ENCODE results near the gene FGF4.

The FGF4 gene, protein sequence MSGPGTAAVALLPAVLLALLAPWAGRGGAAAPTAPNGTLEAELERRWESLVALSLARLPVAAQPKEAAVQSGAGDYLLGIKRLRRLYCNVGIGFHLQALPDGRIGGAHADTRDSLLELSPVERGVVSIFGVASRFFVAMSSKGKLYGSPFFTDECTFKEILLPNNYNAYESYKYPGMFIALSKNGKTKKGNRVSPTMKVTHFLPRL

DNA sequence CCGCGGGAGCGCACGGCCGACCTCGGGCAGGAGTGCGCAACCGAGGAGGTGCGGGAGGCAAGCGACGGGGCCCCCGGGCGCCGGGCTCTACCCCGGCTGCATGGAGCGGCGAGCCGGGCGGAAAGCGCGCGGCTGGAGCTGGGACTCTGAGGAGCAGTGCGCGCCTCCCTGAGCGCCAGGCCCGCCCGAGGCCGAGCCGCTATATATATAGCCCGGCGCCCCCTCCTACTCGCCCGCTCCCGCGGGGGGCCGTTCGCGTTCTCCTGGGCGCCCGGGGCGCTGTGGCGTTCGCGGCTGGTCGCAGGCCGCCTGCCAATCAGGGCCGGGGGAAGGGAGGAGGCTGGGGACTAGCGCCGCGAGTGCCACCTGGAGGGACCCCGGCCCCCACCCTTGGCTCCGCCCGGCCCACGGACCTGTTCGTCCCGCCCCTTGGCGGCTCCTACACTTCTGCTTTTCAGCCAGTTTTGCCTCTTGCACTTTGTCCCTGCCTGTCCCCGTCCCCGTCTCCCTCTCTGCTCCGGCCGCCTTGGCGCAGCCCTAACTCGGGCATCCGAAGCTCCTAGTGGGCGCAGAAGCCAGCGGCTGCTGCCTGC, at the start of gene FGF4:
Gene FGF4, minus strand, starts transcription at position 179 of the 593 bp plus-strand sequence. CDS start 257 bp downstream, outside the sequence.
- H3K27ac ChIP-seq, result no peak within 1 kb of the TSS
- TF ChIP-seq, protein P1, sequence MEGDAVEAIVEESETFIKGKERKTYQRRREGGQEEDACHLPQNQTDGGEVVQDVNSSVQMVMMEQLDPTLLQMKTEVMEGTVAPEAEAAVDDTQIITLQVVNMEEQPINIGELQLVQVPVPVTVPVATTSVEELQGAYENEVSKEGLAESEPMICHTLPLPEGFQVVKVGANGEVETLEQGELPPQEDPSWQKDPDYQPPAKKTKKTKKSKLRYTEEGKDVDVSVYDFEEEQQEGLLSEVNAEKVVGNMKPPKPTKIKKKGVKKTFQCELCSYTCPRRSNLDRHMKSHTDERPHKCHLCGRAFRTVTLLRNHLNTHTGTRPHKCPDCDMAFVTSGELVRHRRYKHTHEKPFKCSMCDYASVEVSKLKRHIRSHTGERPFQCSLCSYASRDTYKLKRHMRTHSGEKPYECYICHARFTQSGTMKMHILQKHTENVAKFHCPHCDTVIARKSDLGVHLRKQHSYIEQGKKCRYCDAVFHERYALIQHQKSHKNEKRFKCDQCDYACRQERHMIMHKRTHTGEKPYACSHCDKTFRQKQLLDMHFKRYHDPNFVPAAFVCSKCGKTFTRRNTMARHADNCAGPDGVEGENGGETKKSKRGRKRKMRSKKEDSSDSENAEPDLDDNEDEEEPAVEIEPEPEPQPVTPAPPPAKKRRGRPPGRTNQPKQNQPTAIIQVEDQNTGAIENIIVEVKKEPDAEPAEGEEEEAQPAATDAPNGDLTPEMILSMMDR (conservative IDR thresholded peaks at IDR 0.05), result no peak
- no peak for TF ChIP-seq ZFX (IDR thresholded peaks at IDR 0.05)

DNA sequence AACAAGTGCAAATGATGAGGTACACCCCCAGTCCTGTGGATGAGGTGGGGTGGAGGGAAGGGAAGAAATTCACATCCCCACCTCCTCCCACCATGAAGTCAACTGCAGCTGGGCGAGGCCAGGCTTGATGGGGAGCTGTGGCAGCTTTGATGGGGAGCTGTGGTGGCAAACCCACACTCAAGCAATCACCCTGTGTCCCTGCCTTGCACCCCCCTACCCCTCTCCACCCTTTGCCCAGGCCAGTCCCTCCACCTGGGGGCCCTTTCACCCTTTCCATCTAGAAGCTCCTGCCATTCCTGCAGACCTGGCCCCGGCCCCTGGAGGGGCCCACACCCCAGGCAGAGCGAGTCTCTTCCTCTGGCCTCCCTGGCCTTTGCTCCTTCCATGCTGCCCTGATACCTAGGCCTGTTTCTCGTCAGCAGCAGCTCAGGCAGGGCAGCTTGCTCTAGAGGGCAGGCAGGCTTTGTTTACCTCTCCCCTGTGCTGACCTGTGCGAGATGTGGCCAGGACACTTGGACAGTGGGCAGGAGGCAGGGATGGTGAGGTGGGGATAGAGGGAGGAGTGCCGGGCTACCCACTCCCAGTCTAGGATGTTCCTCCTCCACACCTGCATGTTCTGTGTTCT, 48.6 kb upstream of the FGF4 start:
- no peak for TF ChIP-seq ZFX (IDR thresholded peaks at IDR 0.05)
- TF ChIP-seq, protein P1 (conservative IDR thresholded peaks at IDR 0.05), result no peak
- H3K27ac ChIP-seq, result no peak overlapping the region

DNA sequence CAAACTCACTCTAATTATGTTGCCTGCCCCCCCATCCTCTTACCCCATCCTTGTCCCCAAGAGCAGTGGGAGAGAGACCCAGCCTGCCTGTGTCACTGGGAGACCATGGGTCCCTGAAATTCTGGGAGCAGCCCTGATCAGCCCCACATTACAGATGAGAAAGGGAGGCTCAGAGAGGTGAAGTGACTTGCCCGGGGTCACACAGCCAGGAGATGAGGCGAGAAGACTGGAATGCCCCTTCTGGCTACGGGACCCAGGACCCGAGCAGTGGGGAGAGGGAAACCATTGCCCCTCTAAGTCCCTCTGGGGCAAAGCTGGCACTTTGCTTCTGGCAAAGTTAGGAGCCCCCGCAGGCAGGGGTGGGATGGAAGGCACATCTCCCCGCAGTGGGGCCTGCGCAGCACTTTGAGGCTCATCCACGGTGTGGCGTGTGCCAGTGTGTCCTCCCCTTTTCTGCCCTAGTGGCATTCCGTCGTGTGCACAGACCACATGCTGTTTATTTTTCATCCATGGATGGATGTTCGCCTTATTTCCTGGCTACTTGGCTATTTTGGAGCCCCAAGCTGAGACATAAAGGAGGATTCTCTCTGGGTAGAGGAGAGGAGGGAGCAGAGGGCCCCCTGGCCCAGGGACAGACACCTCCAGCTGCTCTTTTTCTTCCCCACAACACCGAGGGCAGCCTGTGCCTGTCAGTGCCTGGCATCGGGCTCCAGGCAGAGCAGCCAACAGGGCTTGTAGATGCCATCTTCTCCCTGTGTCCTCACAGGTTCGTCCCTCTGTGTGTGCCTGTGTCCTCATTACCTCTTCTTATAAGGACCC, 47.7 kb upstream of the FGF4 start:
- TF ChIP-seq, protein P1 (conservative IDR thresholded peaks at IDR 0.05), result no peak
- TF ChIP-seq ZFX (IDR thresholded peaks at IDR 0.05), result no peak
- no peak overlapping the region for H3K27ac ChIP-seq

DNA sequence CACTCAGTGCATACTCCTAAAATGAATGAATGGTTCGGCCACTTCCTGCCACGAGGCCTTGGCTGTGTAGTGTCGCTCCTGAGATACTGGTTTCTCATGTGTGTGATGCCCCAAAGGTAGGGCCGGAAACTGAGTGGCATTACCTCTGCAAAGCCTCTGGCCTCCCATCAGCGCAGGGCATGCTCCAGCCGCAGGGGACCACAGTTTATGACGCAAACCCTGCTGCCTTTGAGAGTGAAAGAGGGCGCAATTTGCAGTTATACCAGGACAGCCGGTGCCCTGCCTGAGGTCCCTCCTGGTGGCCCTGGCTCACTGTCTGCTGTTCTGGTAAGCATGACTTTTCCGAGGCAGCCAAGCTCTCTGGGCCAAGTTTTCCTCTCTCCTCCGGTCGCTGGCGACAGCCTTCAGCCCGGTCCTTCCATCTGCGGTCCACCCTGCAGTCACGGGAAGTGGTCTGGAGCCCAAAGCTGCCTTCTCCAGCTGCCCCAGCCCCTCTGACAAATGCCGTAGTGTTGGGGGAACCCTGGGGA, 46.4 kb upstream of the FGF4 start:
- H3K27ac ChIP-seq, result no peak overlapping the region
- TF ChIP-seq ZFX (IDR thresholded peaks at IDR 0.05), result no peak
- TF ChIP-seq, protein P1 (conservative IDR thresholded peaks at IDR 0.05), result no peak

DNA sequence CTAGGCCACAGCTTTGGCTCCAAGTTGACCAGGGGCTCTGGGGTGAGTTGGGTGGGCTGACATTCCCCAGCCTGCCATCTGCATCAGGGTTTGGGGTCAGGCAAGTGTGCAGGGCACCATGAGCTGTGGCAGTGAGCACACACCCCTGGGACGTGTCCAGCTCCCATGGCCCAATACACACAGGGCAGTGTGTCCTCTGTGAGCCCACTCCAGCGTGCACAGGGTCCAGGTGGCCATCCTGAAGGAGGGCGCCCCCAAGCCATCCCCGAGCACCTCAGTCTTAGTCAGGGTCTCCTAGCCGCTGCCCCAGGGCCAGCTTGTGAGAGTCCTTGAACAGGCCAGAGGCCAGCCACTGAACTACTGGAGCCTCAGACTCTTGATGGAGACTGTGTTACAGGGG, 45.3 kb upstream of the FGF4 start:
- TF ChIP-seq, protein P1 (conservative IDR thresholded peaks at IDR 0.05), result no peak
- no peak for TF ChIP-seq ZFX (IDR thresholded peaks at IDR 0.05)
- H3K27ac ChIP-seq, result no peak overlapping the region

DNA sequence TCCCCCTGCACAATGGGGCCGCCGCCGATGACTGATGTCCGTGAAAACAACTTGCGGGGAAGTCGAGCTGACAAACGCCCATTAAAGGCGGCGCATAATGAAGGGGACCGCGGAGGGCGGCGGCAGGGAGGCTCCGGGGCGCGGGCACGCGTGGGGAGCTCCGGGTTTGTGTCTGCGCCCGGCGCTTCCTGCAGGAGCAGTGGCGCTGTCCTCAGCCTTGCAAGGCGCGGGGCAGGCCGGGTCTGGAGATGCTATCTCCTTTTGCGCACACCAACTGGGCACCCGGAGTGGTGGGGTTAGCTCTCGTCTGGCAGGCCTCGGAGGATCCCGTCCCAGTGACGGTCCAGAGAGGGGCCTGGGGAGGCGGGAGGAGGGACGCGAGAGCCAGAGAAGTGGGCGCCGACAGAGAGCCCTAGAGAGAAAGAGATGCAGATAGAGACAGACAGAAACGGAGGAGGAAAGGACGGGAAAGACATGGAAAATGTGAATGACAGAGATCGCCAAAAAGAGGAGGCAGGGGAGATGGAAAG, 44.5 kb upstream of the FGF4 start:
- TF ChIP-seq, protein P1 (conservative IDR thresholded peaks at IDR 0.05), result no peak
- TF ChIP-seq ZFX (IDR thresholded peaks at IDR 0.05), result no peak
- no peak overlapping the region for H3K27ac ChIP-seq

Measured in C4-2B (cell line).